Endothelial cell of hepatic sinusoid (primary cell): ENCODE measurements around the gene SSH2.

Experiments
- in situ Hi-C: cut with HindIII; loops from 2 replicates; pipeline ENCODE4 v1.10.0; 2017; ENCODE audit warnings: low sequenced_read_pairs

Gene SSH2

GRCh38 chr17:29595943-29596774 is 333.9 kb downstream of the SSH2 start:
- in situ Hi-C loops, result no loop called here

DNA sequence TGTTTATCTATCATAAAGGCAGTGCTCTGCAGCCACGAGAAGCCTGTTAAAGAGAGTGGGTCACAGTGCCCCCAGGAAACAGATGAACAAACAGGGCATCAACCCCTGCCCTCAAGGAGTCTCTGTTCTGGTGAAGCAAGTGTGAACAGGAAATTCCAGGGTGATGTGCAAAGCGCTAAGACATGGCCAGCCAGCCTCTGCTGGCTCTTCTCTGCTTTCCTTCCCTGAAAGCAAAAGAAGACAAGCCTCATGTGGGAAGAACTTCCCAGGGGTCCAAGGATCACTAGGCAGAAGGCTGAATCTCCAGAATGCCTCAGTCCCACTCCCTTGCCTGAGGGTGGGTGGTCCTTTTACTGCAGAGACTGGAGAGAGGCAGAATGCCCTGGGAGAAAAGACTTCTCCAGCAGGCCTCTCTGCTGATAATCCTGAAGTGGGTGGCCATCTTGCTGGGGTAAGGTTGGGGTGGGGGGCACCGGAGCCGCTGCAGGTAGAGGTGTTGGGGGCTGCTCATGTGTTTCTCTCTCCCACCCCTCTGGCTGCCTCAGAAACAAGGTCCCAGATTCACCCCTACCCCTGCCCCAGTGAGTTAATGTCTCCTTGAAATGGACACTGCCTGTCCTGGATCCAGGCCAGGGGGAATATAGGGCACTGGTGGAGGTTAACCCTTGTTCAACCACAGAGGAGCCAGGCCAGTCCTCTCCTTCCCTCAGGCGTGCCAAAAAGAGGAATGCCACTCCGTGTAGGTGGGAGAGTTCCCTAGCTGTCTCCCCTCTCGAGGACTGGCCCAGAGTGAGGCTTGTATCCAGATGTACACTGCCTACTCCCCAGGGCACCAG is 334.7 kb downstream of the SSH2 start:
- in situ Hi-C loops, result no loop called here

DNA sequence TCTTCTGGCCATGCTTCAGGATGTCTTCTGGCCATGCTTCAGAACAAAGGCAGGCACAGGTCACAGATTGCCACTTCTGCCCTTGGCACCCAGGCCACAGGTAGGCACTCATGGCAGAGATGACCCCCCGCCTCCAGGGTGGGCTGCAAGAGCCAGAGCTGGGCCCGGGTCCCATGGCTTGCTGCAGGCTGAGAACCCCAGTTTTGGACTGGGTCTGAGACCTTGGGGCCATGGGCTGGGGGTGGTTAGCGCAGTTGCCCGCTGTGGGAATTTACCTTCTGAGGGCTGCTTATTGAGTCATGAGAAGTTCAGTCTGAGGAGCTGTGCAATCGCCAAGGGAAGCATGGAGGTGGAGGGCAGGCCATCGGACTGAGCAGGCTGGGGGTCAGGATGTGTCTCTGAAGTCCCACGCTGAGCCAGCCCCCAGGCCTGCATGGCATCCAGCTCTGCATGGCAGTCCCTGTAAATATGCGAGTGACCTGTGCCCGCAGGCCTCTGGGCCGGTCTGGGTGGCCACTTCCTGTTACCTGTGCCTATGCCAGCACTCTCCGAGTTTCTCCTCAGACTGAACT is 335.4 kb downstream of the SSH2 start:
- in situ Hi-C loops, result no loop called here

DNA sequence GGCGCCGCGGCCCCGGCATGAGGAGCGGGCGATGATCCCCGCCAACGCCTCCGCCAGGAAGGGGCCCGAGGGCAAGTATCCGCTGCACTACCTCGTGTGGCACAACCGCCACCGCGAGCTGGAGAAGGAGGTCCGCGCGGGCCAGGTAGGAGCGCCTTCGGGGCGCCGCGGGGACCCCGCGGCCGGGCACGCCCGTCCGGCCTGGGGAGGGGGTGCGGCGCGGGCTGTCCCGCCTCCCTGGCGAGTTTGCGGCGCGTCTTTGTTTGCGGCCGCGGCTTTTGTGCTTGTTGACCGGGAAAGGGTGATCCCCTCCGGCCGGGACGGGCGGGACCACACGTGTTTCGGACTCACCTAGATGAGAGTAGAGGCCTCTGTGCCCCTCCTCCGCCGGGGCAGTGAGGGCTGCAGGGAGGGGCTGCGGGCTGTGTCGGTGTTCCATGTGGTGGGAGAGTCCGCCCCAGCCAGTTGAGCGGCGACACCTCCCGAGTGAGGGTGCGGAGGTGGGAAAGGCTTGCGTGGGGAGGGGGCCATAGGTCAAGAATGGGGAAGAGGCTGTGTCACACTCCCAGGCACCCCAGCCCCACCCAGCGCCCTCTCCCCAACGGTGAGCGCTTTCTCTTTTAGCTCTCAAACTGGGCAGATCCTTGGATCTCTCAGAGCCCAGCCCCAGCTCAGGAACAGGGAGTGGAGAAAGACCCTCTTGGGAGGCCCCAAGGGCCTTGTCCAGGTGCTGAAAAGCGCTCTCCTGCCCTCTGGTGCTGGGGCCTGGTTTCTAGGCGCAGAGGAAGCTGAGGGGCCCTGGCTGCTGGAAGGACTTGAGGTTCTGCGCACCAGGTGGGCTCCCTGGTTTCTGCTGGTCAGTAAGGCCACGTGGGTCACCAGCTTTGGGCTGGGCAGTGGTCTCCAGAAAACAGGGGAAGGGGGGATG is 336.2 kb downstream of the SSH2 start:
- in situ Hi-C loops, result no loop called here

DNA sequence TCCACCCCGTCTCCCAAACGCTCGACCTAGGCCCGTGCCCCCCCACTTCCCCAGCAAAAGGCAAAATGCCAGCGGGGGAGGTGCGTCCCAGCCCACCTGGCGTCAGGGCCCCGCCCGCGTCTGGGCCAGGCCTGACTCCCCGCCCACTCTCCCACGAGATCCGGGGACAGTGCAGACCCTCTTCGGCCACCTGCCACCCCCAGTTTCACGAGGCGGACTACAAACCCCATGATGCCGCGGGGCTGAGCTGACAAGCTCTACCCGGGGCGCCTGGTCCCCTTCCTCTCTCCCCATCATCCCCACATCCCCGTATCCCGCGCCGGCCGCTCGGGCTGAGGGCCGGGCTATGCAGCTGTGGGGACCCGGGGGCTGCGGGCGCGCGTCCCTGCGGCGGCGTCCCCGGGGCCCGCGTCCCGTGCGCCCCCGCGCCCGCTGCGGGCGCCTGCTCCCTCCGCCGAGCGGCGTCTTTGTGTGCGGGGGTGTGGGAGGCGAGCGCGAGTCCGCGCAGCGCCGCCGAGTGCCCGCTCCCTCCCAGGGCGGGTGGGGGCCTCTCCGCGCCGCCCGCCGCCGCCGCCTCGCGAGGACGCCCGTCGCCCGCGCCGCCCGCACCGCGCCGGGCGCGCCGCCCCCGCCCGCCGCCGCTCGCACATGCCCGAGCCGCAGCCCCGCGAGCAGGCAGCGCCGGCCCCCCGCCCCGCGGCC is 337.0 kb downstream of the SSH2 start, which contains the start of gene ANKRD13B:
TSS of gene ANKRD13B (plus strand) at position 283 of the 702 bp plus-strand sequence. CDS start 490 bp downstream, outside the sequence.
- in situ Hi-C loops, result no loop called here

DNA sequence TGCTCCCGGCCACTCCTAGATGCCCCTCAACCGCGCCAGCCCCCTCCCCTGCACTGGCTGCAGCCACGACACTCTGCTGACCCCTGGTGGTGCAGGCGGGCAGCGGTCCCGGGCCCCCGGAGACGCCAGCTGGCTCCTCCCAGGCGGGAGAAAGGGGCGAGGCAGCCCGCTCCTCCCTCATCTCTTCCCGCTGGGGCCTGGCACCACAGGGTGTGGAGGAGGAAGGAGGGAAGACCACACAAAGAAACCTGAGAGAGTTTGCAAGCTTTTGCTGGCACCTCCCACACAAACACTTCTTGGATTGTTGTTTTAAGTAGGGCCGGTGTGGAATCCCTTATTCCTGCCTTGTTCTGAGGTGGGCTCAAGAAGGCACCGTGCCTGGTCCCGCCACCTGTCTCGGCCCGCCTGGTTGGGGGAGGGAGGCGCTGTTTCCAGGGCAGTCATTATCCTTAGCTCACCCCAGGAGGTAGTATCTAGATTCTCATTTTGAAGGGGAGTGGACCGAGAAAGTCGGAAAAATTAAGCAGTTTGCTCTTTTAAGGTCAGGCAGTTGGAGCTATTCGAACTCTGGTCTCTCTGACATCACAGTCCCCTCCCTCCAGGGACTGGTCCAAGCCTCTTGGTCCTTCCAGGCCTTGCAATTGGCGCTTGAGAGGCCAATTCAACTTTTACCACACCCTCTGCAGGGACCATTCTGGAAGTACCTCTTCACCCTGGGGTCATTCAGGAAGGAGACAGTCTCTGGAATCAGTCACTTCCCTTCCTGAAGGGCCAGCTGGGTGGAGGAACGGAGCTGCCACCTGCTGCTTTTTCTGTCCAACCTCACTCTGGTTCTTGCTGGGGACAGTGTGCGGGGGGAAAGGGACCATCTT is 338.1 kb downstream of the SSH2 start:
- in situ Hi-C loops, result no loop called here

- in situ Hi-C loops, result no loop called here
Measured at GRCh38 chr17:29591146-29591736, 338.8 kb downstream of the SSH2 start.

- in situ Hi-C loops, result no loop called here
Measured at GRCh38 chr17:29590411-29591145, 339.4 kb downstream of the SSH2 start.

DNA sequence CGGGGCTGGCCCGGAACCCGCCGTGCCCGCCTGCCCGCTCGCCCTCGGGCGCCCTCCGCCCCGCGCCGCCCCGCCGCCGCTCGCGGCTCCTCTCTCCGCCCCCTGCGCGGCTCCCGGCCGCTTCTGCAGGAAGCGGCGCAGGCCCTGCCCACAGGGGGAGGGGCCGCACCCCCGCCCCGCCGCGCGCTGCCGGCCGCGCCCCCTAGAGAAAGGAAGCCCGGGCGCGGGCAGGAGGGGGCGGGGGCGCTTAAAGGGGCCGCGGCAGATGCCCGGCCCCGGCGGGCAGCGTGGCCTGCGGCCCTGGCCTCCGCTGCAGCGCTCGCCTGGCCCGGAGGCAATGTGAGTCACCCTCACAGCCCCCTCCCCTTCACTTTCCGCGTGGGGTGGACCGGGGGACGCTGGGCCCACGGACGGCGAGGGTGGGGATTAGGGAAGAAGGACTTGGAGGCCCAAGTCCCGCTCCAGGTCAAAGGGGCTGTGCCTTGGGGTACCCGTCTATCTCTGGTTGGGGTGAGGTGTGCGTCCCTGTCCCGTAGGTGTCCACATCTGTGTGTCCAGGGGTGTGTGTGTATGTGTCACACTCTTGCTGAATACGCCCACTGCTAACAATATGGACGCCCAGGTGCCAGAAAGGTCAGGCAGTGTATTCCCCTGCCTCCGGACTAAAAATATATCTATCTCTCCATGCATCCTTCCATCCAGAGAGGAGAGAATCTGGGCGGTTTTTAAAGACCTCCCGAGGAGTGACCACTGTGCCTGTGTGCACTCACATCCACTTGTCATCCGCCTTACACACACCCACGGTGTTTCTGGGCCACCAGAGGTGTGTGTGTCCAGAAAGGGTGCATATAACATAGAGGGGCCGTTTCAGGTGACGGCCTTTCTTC is 340.3 kb downstream of the SSH2 start, which contains the start of gene GIT1:
TSS of gene GIT1 (minus strand) at position 125 of the 887 bp plus-strand sequence. CDS start 270 bp downstream, outside the sequence.
- in situ Hi-C loops, result no loop called here

DNA sequence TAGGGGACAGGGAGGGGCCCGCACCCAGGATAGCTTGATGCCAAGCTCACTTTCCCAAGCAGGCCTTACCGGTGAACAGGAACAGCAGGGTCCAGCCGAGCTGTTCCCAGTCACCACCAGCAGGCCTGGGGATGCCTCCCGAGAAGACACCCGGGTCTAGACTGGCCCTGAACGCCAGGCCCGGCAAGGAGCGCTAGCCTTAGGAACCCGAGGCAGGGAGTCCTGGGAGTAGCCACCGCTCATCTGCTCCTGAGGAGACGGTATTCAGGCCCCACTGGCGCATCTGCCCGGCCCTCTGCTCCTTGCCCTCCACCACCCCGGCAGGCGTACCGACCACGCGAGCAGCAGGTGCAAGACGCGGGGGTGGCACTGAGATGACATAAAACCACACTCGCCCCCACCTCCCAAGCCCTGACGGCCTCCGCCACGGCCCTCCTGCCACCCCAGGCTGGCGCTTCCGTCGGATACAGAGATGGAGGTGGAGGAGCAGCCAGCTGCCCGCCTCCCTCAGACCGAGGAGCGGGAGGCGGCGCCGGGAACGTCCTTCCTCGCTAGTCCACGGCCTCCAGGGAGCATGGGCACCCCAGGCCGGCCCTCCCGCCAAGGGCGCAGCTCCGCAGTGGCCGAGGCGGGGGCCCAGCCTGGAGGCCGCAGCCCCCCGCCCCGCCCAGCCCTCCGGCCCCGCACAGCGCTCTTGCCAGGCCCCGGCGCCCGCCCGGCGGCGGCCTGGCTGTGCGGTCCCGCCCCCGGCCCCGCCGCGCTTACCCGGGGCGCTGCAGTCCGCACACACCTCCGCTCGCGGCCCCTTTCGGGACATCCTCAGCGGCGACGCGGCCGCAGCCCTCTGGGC is 341.2 kb downstream of the SSH2 start:
- in situ Hi-C loops, result no loop called here

DNA sequence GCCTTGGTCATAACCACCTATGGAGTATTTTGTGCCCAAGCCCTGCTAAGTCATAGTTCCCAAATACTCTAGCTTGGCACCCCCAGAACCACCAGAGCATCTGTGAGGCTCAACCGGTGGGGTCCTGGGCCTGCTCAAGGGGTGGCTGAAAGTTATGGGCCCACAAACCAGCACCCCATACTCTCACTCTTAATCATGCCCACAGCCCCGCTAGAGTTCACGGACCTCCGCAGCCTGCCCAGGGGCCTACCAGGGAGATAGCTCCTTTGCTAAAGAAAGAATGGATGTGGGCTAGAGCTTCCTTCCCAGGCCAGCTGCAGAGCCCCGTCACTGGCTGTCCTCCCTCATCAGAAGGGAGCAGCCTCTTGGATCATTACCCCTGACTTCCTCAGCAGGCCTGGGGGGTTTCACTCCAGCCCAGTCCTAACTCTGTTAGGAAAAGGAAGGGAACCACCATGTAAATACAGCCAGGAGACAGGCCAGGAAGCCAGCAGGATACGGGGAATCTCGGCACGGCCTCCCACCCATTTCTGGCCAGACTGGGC is 341.9 kb downstream of the SSH2 start:
- in situ Hi-C loops, result no loop called here

DNA sequence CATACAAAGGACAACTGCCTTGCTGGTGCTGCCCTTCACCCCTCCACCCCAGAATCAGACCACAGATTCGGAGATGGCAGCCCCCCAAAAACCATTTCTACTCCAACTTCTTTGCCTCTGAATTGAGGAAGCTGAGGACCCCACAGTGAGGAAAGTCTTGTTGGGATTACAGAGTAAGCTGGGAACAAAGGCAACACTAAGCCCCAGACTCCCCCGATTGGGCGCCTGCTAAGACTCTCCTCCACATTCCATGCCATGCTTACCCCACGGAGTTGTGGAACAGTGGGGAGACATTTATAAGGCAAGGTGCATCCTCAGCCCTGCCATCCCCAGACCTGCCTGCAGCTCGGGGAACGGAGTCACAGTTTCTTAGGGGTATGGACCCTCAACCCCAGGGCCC is 342.4 kb downstream of the SSH2 start:
- in situ Hi-C loops, result no loop called here

DNA sequence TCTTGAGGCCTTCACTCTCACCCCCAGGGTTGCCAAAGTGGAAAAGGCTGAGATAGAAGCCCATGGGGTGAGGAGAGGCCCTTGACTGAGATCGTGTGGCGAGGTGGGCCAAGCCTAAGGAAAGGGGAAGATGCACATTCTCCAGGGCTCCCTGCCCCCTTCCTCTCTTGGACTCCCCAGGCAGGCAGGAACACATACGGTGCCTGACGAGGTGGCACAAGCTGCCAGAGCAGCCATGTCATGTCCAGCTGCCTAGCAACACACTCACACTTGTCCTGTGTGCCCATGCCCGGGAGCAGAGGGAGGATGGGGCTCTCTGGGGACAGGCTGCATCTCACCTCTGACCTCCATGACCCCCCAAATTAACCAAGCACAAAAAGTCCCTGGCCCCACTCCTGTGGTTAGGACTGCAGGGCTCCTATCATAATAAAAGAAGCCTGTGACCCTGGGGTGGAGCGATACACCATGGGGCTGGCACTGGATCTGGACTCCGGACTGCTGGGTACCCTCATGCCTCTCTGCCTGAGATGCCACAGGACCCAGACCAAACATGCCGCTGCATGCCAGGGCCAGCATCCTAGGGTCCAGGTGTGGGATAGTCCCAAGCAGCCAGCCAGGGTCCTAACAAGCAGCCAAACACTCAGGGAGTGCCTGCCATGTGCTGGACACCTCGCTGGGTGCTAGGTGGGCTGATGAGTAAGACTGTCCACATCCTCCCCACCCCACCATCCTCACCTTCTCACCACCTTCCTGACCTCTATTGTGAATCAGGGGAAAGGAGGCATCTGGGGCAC is 343.2 kb downstream of the SSH2 start:
- in situ Hi-C loops, result no loop called here

DNA sequence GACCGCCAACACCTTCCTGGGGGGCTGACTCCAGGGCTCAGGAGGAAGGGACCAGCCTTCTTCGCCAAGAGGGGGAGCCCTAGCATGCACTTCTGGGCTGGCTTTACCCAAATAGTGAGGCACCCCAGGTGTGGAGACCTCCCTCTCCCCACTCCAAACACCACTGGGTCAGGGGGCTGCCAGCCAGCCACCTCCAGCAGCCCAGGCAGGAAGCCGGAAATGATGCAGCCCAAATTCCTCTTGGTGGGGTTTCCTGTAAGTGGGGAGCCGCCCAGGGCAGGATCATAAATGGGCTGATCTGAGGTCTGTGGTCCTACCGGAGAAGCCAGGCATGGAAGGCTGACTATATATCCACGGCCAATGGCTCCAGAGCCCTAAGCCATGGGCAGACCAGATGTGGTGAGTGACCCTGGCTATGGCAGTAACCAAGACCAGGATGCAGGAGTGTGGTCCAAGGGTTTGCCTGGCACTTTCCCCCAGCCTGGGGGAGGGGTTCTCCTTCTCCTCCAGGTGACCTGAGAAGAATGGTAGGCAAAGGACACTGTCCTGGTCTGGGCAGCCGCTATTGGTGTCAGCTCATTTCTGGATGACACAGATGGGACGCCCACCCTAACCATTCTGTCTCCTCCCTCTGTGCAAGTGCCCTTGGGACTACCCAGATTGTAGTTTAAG is 344.8 kb downstream of the SSH2 start:
- in situ Hi-C loops, result no loop called here
